H1 (cell line): ENCODE results near the gene HRH4. TPM values are rescaled to one million over a fixed set of nuclear protein-coding genes. Genes with fewer than 3 reads are reported as not detected.

ENCODE experiments used
- NRF1 ChIP-seq: IDR thresholded peaks from 2 replicates; pipeline ENCODE4 v1.6.1; 2011; ENCODE audit warnings: mild to moderate bottlenecking, low read depth, low read length, improper control_type of control experiment
- SIX5 ChIP-seq: IDR thresholded peaks from 2 replicates; pipeline ENCODE4 v1.6.1; 2011; ENCODE audit warnings: mild to moderate bottlenecking, low read depth, low read length
- SP1 ChIP-seq: IDR thresholded peaks from 2 replicates; pipeline ENCODE4 v1.6.1; 2011; ENCODE audit warnings: low read depth, low read length
- polyA plus RNA-seq, 7 experiments: library from polyadenylated mRNA; depleted of rRNA in 3 of 7; stranded (reverse) in 5 of 7; unstranded in 2 of 7; fragments of >200 nt in 5 of 7; fragments of 200-250 nt in 2 of 7; gene quantifications; 1 replicate in 5 of 7; 2 replicates in 1 of 7; 4 replicates in 1 of 7; pipeline versions ENCODE4 v1.2.1 to v1.2.3, GENCODE V29; 2011 to 2013; ENCODE audit warnings: missing spikeins in 2 of 7, mixed read lengths in 2 of 7
- total RNA-seq: library from RNA; stranded (reverse); fragmentation: NEBNext Ultra II Directional; extraction: Animal tissue kit (Norgen Biotek cat#: 25700); gene quantifications from 2 replicates; pipeline ENCODE4 v1.2.1, GENCODE V29; 2021
- TF ChIP-seq, protein P1 (sequence below): fragments of 300-600 bp; sonication (generic); IDR thresholded peaks from 2 replicates; pipeline ENCODE4 v1.7.1; 2012; ENCODE audit warnings: low read length, moderate library complexity, mild to moderate bottlenecking, inconsistent platforms; ENCODE audit not compliant: insufficient replicate concordance
- TF ChIP-seq, protein P2 (sequence below): IDR thresholded peaks from 2 replicates; pipeline ENCODE4 v1.6.1; 2011; ENCODE audit warnings: low read length, improper control_type of control experiment

Gene HRH4
- total and polyA plus RNA-seq, 2 of the 8 experiments (the other 6 are each of a cell fraction or from before 2014, with no cell fraction given) = 0.03 TPM; not detected in 1

DNA sequence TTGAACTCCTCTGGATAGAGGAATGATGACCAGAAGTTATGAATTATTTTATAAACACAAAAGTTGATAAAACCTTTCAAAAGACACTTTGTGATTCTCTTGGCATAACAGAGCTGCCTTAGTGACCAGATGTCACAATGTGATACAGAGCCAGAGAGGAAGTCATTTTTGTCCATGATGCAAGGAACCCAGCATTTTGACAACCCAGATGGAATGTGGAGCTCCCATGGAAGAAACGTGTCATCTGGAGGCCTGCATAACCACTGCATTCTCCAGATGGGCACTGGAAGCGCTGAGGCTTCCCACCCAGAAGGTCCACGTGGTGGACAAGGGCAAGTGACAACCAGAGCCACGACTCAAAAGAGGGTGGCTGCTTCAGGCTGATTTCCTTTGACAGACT, 30.1 kb downstream of the HRH4 start (continued):
- TF ChIP-seq, protein P1, sequence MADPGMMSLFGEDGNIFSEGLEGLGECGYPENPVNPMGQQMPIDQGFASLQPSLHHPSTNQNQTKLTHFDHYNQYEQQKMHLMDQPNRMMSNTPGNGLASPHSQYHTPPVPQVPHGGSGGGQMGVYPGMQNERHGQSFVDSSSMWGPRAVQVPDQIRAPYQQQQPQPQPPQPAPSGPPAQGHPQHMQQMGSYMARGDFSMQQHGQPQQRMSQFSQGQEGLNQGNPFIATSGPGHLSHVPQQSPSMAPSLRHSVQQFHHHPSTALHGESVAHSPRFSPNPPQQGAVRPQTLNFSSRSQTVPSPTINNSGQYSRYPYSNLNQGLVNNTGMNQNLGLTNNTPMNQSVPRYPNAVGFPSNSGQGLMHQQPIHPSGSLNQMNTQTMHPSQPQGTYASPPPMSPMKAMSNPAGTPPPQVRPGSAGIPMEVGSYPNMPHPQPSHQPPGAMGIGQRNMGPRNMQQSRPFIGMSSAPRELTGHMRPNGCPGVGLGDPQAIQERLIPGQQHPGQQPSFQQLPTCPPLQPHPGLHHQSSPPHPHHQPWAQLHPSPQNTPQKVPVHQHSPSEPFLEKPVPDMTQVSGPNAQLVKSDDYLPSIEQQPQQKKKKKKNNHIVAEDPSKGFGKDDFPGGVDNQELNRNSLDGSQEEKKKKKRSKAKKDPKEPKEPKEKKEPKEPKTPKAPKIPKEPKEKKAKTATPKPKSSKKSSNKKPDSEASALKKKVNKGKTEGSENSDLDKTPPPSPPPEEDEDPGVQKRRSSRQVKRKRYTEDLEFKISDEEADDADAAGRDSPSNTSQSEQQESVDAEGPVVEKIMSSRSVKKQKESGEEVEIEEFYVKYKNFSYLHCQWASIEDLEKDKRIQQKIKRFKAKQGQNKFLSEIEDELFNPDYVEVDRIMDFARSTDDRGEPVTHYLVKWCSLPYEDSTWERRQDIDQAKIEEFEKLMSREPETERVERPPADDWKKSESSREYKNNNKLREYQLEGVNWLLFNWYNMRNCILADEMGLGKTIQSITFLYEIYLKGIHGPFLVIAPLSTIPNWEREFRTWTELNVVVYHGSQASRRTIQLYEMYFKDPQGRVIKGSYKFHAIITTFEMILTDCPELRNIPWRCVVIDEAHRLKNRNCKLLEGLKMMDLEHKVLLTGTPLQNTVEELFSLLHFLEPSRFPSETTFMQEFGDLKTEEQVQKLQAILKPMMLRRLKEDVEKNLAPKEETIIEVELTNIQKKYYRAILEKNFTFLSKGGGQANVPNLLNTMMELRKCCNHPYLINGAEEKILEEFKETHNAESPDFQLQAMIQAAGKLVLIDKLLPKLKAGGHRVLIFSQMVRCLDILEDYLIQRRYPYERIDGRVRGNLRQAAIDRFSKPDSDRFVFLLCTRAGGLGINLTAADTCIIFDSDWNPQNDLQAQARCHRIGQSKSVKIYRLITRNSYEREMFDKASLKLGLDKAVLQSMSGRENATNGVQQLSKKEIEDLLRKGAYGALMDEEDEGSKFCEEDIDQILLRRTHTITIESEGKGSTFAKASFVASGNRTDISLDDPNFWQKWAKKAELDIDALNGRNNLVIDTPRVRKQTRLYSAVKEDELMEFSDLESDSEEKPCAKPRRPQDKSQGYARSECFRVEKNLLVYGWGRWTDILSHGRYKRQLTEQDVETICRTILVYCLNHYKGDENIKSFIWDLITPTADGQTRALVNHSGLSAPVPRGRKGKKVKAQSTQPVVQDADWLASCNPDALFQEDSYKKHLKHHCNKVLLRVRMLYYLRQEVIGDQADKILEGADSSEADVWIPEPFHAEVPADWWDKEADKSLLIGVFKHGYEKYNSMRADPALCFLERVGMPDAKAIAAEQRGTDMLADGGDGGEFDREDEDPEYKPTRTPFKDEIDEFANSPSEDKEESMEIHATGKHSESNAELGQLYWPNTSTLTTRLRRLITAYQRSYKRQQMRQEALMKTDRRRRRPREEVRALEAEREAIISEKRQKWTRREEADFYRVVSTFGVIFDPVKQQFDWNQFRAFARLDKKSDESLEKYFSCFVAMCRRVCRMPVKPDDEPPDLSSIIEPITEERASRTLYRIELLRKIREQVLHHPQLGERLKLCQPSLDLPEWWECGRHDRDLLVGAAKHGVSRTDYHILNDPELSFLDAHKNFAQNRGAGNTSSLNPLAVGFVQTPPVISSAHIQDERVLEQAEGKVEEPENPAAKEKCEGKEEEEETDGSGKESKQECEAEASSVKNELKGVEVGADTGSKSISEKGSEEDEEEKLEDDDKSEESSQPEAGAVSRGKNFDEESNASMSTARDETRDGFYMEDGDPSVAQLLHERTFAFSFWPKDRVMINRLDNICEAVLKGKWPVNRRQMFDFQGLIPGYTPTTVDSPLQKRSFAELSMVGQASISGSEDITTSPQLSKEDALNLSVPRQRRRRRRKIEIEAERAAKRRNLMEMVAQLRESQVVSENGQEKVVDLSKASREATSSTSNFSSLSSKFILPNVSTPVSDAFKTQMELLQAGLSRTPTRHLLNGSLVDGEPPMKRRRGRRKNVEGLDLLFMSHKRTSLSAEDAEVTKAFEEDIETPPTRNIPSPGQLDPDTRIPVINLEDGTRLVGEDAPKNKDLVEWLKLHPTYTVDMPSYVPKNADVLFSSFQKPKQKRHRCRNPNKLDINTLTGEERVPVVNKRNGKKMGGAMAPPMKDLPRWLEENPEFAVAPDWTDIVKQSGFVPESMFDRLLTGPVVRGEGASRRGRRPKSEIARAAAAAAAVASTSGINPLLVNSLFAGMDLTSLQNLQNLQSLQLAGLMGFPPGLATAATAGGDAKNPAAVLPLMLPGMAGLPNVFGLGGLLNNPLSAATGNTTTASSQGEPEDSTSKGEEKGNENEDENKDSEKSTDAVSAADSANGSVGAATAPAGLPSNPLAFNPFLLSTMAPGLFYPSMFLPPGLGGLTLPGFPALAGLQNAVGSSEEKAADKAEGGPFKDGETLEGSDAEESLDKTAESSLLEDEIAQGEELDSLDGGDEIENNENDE = no peak
- TF ChIP-seq SIX5 (no peak), SP1 (no peak), NRF1 (no peak)
- TF ChIP-seq, protein P2, sequence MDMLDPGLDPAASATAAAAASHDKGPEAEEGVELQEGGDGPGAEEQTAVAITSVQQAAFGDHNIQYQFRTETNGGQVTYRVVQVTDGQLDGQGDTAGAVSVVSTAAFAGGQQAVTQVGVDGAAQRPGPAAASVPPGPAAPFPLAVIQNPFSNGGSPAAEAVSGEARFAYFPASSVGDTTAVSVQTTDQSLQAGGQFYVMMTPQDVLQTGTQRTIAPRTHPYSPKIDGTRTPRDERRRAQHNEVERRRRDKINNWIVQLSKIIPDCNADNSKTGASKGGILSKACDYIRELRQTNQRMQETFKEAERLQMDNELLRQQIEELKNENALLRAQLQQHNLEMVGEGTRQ = no peak
